ENCODE measurements around the gene MIPEP.

DNA sequence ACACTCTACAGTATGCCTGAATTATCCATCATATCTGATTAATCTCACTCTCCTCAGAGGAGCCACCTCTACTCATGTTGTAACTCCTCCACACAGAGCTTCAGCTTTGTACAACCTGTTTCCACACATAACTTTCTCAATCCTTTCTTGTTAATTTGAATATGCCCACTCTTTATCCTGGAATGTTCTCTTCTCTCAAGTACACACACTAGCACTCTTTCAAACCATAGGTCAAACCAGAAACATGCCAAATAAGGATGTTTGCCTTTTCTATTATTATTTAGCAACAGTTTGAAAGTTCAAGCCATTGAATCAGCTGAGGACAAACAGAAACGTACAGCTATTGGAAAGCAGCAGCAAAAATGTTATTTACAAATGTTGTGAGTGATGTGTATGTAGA, 110.3 kb downstream of the MIPEP start:
- TF ChIP-seq ILF3 (IDR thresholded peaks at IDR 0.05; ENCODE audit: borderline replicate concordance), result no peak
- no peak for TF ChIP-seq L3MBTL2 (IDR thresholded peaks at IDR 0.05)
- no peak for TF ChIP-seq ELF4 (CRISPR knock-in tag; IDR thresholded peaks at IDR 0.05)
- no peak for TF ChIP-seq EZH2 (IDR thresholded peaks at IDR 0.05; ENCODE audit: borderline replicate concordance, low read depth, low read length)
- no peak for TF ChIP-seq CCAR2 (IDR thresholded peaks at IDR 0.05; ENCODE audit: low read depth, low read length)
- TF ChIP-seq U2AF2 (optimal IDR thresholded peaks at IDR 0.05; ENCODE audit: low read depth, low read length), result no peak
- TF ChIP-seq ZNF707 (CRISPR knock-in tag; conservative IDR thresholded peaks at IDR 0.05), result no peak
- TF ChIP-seq NRF1 (conservative IDR thresholded peaks at IDR 0.05 in 1 of 2, IDR thresholded peaks at IDR 0.05 in 1 of 2), result no peak
- no peak for TF ChIP-seq ZNF174 (CRISPR knock-in tag; IDR thresholded peaks at IDR 0.05)
- TF ChIP-seq, protein P1, sequence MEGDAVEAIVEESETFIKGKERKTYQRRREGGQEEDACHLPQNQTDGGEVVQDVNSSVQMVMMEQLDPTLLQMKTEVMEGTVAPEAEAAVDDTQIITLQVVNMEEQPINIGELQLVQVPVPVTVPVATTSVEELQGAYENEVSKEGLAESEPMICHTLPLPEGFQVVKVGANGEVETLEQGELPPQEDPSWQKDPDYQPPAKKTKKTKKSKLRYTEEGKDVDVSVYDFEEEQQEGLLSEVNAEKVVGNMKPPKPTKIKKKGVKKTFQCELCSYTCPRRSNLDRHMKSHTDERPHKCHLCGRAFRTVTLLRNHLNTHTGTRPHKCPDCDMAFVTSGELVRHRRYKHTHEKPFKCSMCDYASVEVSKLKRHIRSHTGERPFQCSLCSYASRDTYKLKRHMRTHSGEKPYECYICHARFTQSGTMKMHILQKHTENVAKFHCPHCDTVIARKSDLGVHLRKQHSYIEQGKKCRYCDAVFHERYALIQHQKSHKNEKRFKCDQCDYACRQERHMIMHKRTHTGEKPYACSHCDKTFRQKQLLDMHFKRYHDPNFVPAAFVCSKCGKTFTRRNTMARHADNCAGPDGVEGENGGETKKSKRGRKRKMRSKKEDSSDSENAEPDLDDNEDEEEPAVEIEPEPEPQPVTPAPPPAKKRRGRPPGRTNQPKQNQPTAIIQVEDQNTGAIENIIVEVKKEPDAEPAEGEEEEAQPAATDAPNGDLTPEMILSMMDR (IDR thresholded peaks at IDR 0.05 in 2 of 3, conservative IDR thresholded peaks at IDR 0.05 in 1 of 3; ENCODE audit: insufficient read depth in 2 of 3, low read depth in 1 of 3, low read length in 3 of 3), result no peak
- TF ChIP-seq ZNF274 (IDR thresholded peaks at IDR 0.05; ENCODE audit: borderline replicate concordance, low read depth, low read length), result no peak
- no peak for TF ChIP-seq MAFK (IDR thresholded peaks at IDR 0.05; ENCODE audit: low read length)
- TF ChIP-seq CEBPB (tag; IDR thresholded peaks at IDR 0.05), result no peak

Data from K562 (cell line).